HG02759 (cell line): ENCODE measurements around the gene CDH15.

Source experiments
- ATAC-seq: cut with Tn5 transposase; IDR thresholded peaks from one replicate; pipeline ENCODE4 v1.9.1; 2021; ENCODE audit warnings: mild to moderate bottlenecking, moderate library complexity; ENCODE audit not compliant: unreplicated experiment

CDH15 gene

DNA sequence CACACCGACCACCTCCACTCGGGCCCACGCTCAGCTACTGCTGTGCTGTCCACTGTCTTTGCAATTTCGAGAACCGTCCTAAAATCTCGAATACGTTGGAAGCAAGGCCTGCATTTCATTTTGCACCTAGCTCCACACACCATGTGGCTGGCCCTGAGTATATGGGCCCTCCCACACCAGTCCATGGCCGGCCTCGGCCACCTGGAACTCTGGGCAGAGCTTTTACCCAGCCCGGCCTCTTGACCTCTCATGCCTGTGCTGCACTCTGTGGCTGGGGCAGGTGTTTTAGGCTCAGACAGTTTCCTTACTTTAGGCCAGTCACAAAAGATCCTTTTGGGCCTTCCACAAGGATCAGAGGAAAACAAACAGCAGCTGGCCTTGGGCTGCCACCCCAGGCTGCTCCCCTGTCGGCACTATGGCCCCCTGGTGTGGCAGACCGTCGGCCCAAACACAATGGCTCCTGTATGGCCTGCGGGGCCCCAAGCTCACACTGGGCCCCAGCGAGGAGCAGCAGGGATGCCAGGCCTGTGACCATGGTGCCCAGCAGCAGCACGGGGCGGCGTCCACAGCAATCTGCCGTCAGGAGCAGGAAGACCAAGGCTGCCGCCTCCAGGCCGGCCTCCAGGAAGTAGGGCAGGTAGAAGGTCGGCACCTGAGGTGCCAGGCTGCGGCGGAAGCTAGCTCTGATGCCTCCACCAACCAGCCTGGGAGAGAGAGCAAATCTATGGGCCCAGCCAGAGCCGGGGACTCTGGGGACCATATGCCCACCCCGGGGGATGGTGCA, 26.3 kb downstream of the CDH15 start:
- ATAC-seq = no peak

DNA sequence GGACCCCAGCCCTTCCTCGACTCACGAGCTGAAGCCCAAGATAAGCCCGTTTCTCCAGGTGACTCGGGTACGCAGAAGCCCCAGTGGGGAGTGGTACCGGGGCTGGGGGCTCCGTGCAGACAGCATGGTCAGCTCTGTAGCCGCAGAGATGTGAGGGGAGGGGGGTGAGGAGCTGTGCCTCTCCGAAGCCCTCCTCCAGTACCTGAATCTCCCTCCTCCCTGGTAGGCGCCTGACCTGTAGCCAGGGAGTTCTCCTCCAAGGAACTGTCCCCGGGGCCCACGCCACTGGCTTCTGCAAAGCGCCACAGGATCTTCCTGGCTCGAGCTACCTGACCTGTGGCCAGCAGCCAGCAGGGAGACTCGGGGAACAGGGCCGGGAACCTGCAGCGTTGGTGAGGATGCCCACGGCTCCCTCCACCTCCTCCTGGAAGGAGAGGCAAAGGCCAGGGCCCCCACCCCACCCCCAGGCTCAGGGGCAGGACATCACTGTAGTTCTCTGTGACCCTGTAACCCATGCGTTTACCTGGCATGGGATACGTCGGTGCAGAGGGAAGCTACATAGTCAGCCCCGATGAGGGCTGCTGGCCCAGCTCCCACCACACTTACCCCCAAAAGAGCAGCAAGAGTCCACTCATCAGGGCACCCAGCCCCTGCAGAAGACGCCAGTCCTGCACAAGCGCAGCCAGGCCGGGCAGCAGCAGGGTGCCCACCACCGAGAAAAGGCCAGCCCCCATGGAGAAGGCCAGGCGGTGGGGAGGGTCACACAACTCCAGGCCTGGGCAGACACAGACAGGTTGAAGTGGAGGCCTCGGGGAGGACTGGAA, 27.1 kb downstream of the CDH15 start:
- ATAC-seq = no peak

DNA sequence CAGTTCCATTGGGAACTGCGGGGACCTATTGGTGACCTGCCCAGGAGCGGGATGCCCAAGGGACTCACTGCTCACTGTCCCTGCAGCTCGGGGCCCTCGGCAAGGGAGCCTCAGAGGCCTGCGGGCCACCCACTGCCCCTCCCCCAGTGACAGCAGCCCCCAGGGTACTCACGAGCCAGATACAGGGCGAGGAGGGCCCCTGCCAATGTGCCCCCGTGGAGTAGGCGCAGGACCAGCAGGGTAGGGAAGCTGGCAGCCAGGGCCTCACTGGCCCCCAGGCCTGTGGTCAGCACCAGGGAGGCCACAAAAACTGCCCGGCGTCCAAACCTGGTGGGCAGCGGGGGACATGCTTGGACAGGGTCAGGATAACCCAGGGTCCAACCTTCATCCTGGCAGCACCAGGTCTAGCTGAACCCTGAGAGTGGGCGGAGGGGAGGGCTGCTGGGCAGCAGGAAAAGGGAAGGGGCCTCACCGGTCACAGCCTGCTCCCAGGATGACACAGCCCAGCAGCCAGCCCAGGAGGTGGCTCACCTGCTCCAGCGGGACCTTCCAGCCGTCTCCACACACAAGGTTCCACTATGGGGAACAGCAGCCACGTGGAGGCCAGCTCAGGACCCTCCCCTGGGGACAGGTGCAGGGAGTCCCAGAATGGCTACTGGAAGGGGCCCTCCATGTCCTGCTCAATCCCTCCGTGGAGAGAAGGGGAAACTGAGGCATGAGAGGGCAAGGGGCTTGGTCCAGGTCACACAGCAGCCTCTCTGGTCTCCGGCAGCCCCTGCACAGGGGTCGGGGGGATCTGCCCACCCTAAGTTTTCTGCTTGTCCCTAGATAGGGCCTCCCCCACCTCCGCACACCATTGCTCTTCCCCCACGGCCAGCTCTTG, 27.9 kb downstream of the CDH15 start:
- no peak for ATAC-seq

DNA sequence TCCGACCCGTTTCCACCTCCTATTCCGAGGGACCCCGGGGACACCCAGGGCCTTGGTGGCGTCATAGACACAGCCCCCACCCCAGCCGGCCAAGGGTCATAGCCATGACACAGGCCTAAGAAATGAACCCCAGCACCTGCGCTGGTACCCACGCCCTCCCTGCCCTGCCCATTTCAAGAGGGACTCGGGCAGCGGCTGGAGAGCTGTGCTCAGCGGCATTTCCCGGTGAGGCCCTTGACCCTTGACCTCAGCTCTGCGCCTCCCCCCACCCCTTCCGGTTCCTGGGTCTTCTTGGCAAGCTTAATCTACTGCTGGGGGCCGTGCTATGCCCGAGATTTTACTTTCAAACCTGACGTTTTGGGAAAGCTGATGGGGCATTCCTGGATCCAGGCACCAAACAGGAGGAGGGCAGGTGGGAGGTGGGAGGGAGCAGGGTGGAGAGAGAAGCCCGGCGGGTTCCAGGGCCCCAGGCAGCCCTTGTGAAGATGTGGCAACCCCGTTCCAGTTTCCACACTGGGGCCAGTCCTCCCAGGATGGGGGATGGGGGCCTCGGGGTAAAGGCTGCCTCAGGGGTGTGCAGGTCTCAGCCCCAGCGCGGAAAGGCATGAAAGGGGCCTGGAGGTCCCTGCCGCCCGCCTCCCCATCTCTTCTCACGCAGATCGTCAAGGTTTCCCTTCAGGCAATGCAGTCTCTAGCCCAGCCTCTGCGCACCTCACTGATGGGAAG, 28.7 kb downstream of the CDH15 start, which contains the start of gene SLC22A31:
SLC22A31 (minus strand) TSS at position 414 of the 726 bp plus-strand sequence; CDS start at position 378, 36 bp downstream.
- ATAC-seq = no peak

DNA sequence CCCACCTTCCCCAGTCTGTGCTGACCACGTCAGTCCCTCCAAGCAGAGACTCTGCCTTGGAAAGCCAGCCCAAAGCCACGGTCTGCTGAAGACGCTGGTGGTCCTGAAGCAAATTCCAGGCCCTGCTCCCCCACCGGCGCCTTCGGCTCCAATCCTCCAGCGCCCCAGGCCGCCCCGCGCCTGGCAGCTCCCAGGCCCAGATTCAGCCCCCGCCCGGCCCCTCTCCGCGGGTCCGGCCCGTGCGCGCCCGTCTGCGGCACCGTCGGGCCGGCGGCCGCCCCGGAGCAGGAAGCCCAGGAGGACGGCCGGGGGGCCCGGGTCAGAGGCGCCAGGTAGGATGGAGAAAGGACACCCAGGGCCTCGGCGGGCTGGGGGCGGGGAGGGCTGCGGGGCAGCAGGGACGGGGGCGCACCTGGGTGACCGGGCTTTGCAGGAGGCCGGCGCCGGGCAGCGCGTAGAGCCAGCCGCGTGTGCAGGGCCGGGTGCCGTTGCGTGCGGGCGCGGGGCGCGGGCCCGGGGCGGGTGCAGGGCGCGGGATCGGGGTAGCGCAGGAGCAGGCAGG, 29.4 kb downstream of the CDH15 start:
- no peak for ATAC-seq

DNA sequence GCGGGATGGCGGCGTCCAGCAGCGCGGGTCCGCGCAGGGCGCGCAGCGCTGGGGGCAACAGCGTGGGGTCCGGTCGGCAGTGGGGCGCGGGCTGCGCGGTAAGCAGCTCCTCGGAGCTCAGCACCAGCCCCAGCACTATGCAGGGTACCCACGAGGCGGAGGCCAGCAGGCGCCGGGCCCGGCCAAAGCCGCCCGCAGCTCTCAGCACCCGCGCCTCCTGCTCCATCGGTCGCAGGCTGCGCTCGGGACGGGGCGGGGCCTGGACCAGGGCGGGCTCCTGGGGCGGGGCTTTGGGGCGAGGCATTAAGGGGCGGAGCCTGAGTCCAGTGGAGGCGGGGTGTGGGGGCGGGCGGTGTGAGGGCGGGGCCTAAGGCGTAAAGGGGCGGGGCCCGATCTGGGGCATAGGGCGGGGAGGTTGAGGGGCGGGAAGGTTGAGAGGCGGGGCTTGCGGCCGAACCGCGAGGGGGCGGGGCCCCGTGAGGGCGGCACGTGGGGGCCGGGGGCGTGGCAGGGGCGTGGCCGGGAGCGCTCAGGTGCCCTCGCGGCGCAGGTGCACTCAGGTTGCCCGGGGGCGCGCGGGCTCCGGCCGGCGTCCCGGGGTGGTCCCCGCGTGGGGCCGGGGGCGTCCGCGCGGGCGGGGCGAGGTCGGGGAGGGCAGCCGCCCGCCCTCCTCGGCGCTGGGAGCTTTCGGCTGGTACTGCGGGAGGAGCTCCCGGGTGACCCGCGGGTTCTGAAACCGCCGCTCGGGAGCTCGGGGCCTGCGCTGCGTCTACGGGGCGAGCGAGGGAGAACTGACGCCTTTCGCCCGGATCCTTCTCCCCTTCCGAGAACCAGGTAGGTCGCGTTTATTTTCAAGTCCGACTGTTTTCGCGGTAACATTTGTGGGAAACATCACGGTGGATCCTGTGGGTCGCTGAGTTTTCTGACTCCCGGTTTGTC, 30.2 kb downstream of the CDH15 start:
- ATAC-seq = peak; percentile 54

DNA sequence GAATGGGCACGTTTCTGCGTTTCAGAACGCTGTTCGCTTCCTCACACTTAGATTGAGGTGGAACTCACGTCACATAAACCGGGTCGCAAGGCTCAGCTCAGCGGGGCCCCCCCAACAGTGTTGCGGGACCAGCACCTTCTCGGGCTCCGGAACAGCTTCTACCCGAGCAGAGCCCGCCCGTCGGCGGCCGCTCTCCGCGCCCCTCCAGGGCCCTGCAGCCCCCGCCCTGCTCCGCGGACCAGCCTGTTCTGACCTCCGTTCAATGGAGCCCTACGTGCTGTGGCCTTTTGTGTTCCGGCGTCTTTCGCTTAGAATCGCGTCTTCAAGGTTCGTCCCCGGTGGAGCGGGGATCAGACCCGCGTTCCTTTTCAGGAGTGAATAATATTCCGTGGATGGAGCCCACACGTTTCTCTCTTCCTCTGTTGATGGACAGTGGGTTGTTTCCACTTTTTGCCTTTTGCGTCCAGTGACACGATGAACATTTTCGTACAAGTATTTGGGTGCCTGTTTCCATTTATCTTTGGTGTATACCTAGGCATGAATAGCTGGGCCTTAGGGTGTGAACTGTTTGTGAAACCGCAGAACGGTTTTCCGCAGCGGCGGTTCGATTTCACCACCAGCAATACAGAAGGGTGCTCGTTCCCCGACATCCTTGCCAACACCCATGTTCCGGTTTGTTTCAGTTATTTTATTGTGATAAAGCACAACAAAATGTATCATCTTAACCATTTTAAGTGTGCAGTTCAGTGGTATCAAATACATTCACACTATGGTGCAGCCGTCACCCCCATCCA, 31.1 kb downstream of the CDH15 start:
- no peak for ATAC-seq

DNA sequence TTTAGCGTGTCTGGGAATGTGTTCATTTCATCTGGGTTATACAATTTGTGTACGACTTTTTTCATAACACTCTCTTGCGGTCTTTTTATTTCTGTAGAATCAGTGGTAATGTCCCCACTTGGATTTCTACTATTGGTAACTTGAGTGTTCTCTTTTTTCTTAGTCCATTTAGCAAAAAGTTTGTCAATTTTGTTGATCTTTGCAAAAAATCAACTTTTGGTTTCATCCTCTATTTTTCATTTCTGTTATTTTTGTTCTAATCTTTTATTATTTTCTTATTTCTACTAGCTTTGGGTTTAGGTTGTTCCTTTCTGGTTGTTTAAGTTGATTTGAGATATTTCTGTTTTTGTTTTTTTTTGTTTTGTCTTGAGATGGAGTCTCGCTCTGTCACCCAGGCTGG, 36.4 kb downstream of the CDH15 start:
- ATAC-seq = no peak

DNA sequence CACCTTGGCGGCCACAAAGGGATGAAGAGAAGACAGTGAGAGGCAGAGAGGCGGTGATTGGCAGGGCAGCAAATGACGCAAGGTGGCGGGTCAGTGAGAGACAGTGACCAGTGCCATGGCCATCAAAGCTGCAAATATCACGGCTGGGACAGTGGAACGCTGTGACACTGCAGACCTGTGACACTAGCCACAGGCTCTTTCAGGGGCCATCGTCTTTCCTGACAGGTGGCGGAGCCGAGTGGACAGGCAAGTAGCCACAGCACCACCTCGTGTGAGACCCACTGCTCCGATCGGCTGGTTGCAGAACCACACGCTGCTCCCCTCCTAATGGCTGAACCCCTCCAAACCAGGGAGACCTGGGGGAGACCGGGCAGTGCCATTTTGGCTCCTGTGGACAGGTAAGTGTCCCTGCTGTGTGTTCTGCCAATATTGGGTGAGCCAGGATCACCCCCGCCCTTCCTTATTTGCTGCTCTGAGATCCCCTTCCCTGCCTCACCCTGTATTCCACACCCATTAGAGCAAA, 38.0 kb downstream of the CDH15 start:
- no peak for ATAC-seq

DNA sequence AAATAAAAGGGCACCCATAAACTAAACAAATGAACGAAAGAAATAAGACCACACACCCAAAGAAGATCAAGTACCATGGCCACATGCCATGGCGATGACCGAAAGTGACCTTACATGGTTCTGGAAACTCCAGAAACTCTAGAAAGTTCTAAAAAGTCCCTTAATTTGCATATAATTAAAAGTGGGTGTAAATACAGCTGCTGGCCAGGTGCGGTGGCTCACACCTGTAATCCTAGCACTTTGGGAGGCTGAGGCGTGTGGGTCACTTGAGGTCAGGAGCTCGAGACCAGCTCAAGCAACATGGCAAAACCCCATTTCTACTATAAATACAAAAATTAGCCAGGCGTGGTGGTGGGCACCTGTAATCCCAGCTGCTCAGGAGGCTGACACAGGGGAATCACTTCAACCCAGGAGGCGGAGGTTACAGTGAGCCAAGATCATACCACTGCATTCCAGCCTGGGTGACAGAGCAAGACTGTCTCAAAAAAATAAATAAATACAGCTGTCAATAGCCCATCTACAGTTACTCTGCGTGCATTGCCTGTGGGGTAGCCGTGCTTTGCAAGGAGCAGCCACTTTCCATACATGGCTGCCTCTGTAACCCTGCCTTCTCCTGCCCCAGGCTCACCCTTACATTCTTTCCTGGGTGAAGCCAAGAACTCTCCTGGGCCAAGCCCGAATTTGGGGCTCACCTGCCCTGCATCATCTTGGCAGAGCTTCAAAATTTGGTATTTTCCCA, 38.8 kb downstream of the CDH15 start:
- no peak for ATAC-seq

DNA sequence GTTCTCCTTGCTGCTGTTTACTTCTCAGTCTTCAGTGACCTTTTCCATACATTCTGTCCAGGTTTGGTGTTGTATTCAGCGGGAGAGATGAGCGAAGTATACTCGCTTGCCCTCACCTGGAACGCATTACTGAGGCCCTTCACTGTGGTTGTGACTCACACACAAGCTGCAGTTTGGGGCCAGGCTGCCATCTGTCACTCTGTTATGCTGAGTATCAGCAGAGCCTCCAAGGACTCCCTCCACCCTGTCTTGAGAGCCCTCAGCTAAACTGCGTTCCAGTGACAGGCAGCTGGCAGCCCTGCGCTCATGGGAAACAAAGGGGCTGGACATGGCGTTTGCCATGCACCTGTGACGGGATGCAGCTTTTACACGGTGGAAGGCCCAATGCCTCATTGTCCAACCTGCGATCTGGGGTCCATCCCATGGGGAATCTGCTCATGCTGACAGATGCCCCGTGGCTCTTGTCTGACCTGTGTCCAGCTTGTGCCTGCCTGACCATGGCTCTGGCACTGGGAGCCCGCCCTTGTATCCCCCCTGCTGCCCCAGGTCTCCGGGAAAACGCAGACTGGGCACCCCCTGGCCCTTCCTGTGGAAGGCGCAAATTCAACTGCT, 39.5 kb downstream of the CDH15 start:
- no peak for ATAC-seq

DNA sequence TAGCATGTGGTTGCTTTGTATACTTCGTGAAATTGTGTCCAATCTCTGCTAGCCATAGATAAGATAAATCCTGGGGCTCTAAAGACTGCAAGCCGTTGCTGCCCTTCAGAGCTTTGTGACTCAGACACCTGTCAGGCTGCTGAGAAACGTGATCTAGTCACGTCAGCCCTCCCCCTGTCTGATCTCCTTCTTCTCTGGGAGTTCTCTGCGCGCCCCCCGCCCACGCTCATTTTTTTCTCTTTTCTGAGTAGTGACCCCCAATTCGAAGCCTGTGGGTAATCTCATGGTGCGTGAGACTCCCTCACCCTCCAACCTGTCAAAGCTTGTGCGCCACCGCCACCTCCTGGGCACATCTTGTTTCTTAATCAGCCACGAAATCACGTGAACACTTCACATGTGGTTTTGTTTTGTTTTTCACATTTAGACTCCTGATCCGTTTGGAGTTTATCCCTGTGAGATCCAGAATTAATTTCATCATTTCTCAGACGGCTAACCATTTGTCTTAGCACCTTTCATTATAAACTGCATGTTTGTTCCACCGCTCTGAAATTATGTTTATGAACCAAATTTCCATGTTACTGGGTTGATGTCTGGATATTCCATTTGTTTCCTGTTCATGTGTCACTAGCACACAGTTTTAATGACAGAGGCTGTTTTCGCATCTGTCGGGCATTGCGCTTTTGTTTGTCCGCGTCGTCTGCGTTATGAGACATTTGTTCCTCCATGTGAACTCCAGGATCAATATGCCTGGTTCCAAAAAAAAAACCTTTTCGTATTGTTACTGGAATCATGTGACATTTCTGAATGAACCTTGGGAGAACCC, 45.0 kb downstream of the CDH15 start:
- no peak for ATAC-seq

DNA sequence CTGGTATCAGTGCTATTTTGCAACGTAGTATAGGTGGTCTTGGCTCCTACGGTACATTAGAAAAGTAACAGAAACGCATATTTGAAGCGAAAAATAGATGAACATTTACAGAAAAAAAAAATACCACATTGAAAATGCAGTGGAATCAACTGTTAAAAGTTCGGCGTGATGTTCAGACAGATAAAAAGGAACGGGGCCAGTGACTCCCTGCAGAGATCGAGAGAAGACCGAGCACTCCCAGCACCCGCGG, 45.5 kb downstream of the CDH15 start:
- no peak for ATAC-seq

DNA sequence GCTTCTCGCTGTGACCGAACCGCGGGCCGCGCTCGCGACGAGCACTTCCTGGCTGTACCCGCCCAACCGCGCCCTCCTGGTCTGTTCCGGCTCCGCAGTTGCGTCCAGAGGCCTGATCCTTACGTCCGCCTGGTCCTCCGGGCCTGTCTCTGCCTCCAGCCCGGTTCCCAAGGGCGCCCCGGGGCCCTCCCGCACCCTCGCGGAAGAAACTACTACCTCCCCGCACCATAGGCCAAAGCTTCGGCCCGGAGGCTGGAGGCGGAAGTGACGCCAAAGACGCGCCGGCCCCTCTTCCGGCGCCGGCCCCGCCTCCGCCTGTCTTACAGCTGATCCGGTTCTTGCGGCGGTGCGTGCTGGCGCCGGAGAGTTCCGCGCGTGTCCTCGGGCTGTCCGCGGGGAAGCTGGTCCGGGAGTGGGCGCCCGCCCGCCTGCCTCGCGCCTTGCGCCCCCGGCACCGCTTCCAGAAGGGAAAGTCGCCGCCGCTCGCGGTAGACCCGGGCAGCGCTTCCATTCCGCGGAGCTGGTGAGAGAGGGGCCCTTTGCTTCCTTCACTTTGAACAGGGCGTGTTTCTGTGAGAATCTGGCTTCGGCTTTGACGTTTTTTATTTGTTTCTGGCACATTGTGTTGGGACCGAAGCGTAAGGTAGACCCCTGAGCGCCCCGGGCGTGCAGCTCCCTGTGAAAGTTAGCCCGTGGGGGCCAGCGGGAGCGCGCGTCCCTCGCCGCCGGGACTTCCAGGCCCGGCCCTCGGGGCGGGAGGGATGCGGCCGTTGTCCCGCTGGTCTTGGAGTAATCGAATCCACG, 46.0 kb downstream of the CDH15 start, which contains the start of gene ZNF778:
ZNF778 (plus strand) TSS at position 316 of the 804 bp plus-strand sequence. CDS start 3,425 bp downstream, outside the sequence.
- ATAC-seq = peak; percentile 91

DNA sequence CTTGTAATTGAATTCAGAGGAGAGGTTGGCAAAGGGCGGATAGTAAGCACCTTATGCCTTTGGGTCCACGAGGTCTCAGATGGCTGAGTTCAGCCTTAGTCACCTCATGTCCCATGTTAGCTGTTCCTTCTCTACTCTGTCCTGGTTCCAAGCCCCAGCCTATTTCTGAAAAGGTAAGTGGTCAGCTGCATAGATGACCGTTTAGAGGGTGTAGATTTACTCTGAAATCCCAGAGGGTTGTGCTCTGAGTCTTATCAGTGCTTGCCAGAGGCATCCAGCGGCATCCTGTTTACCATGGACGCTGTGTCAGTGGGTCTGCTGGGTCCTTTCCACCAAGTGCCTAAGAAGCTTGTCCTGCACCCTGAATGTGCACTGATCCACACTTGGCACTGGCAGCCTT, 47.8 kb downstream of the CDH15 start:
- no peak for ATAC-seq
